HCT116 (cell line): ENCODE results near the gene POLG. TPM values are rescaled to one million over a fixed set of nuclear protein-coding genes. Genes with fewer than 3 reads are reported as not detected.

Experiments
- ATAC-seq: fragments of 200-7000 bp; cut with Tn5 transposase; 2 replicates; pipeline ENCODE4 v1.9.1; 2020; ENCODE audit warnings: mild to moderate bottlenecking, moderate library complexity
- BruUV-seq: library from RNA; stranded (reverse); fragments of 400-500 nt; replicated peaks from 2 replicates; lab custom pipeline; 2021; lab: Mats Ljungman, UMichigan
- CTCF ChIA-PET: fragments of 300-600 bp; sonication (Branson Sonifier 250); formaldehyde crosslinking; loops from one replicate; lab custom pipeline; 2021; ENCODE audit warnings: antibody characterized with exemption; lab: Charles Lee
- POLR2A ChIA-PET: fragments of 300-600, 350-600 bp; sonication (Branson Sonifier 250); formaldehyde crosslinking; loops from one replicate; lab custom pipeline; 2021; ENCODE audit warnings: antibody characterized with exemption; lab: Charles Lee
- RAD21 ChIA-PET, 2 experiments: fragments of 300-600 bp; sonication (Branson Sonifier 250); formaldehyde crosslinking; loops; one replicate each; lab custom pipeline; 2023; ENCODE audit warnings: low total read pairs in 2 of 2; ENCODE audit not compliant: uncharacterized antibody in 2 of 2, unreplicated experiment in 2 of 2, low non-redundant PET in 1 of 2; lab: Charles Lee
- DNase-seq: peaks from one replicate; pipeline ENCODE4 v3.0.0-alpha.2; 2010; ENCODE audit warnings: low read depth, low spot score
- H2AFZ ChIP-seq: fragments of 200-600 bp; shearing (Covaris generic), sonication (generic); 2 replicates; pipeline ENCODE4 v1.6.1; 2017; ENCODE audit warnings: low read depth, mixed run types, mixed read lengths, antibody characterized with exemption, low read length; ENCODE audit not compliant: poor library complexity, severe bottlenecking
- H3K27ac ChIP-seq: 2 replicates; pipeline ENCODE4 v1.5.1; 2012; ENCODE audit warnings: low read depth, low read length
- H3K27me3 ChIP-seq: fragments of 200-600 bp; sonication (generic); 2 replicates; pipeline ENCODE4 v1.6.1; 2016; ENCODE audit warnings: mixed run types, low read length, mixed read lengths; ENCODE audit not compliant: insufficient read depth
- H3K36me3 ChIP-seq, 2 experiments: fragments of 200-500 bp in 1 of 2; fragments of 200-600 bp in 1 of 2; sonication (Bioruptor generic) in 1 of 2; sonication (generic) in 1 of 2; 2 replicates each; pipeline versions ENCODE4 v1.5.1 to v1.6.1; 2014 to 2016; ENCODE audit warnings: low read length in 2 of 2, inconsistent platforms in 1 of 2, mixed read lengths in 1 of 2, mixed run types in 1 of 2; ENCODE audit not compliant: insufficient read depth in 2 of 2, control insufficient read depth in 1 of 2
- H3K4me1 ChIP-seq, 2 experiments: fragments of 200-600 bp in 1 of 2; sonication (generic) in 1 of 2; 2 replicates each; pipeline versions ENCODE4 v1.5.1 to v1.6.1; 2012 to 2017; ENCODE audit warnings: low read length in 2 of 2, inconsistent platforms in 1 of 2, mild to moderate bottlenecking in 1 of 2, mixed read lengths in 1 of 2, mixed run types in 1 of 2, moderate library complexity in 1 of 2; ENCODE audit not compliant: insufficient read depth in 2 of 2, control insufficient read depth in 1 of 2
- H3K4me2 ChIP-seq: fragments of 200-600 bp; sonication (generic); 2 replicates; pipeline ENCODE4 v1.6.1; 2017; ENCODE audit warnings: mixed run types, low read length, mixed read lengths
- H3K4me3 ChIP-seq, 2 experiments: fragments of 200-600 bp in 1 of 2; sonication (generic) in 1 of 2; replicated peaks in 1 of 2; 2 replicates each; pipeline ENCODE4 v1.5.1; 2011 to 2016; ENCODE audit warnings: low read length in 2 of 2, control low read depth in 1 of 2, low read depth in 1 of 2, mild to moderate bottlenecking in 1 of 2, mixed read lengths in 1 of 2, mixed run types in 1 of 2
- H3K79me2 ChIP-seq: fragments of 200-600 bp; sonication (generic); 2 replicates; pipeline ENCODE4 v1.6.1; 2017; ENCODE audit warnings: mild to moderate bottlenecking, mixed run types, low read length, moderate library complexity, mixed read lengths; ENCODE audit not compliant: insufficient read depth
- H3K9ac ChIP-seq: fragments of 200-600 bp; sonication (generic); 2 replicates; pipeline ENCODE4 v1.6.1; 2016; ENCODE audit warnings: low read length, mixed read lengths
- H3K9me2 ChIP-seq: fragments of 200-600 bp; sonication (generic), shearing (Covaris generic); 2 replicates; pipeline ENCODE4 v1.6.1; 2017; ENCODE audit warnings: mixed run types, mild to moderate bottlenecking, moderate library complexity; ENCODE audit not compliant: insufficient read depth
- H3K9me3 ChIP-seq, 2 experiments: fragments of 200-500 bp in 1 of 2; fragments of 200-600 bp in 1 of 2; sonication (Bioruptor generic) in 1 of 2; sonication (generic) in 1 of 2; 2 replicates each; pipeline ENCODE4 v1.6.1; 2014 to 2017; ENCODE audit warnings: low read length in 2 of 2, mixed read lengths in 2 of 2, inconsistent platforms in 1 of 2, low read depth in 1 of 2, mild to moderate bottlenecking in 1 of 2, mixed run types in 1 of 2, moderate library complexity in 1 of 2; ENCODE audit not compliant: control insufficient read depth in 1 of 2, insufficient read depth in 1 of 2
- H4K20me1 ChIP-seq: fragments of 200-600 bp; sonication (generic), shearing (Covaris generic); 2 replicates; pipeline ENCODE4 v1.6.1; 2017; ENCODE audit warnings: mixed run types, mild to moderate bottlenecking, moderate library complexity; ENCODE audit not compliant: insufficient read depth
- ATF3 ChIP-seq: IDR thresholded peaks from 2 replicates; pipeline ENCODE4 v1.6.1; 2012
- CBX3 ChIP-seq: IDR thresholded peaks from 2 replicates; pipeline ENCODE4 v1.6.1; 2012; ENCODE audit warnings: low read depth
- CEBPB ChIP-seq: IDR thresholded peaks from 2 replicates; pipeline ENCODE4 v1.6.1; 2012; ENCODE audit warnings: low read depth
- CTCF ChIP-seq, 3 experiments: fragments of 200-600 bp in 1 of 3; sonication (generic) in 1 of 3; IDR thresholded peaks in 2 of 3; conservative IDR thresholded peaks in 1 of 3; 2 replicates each; pipeline ENCODE4 v1.5.1; 2012 to 2017; ENCODE audit warnings: low read depth in 2 of 3, low read length in 2 of 3, antibody characterized with exemption in 1 of 3, borderline replicate concordance in 1 of 3, control low read depth in 1 of 3, mild to moderate bottlenecking in 1 of 3, mixed read lengths in 1 of 3, mixed run types in 1 of 3, moderate library complexity in 1 of 3; ENCODE audit not compliant: insufficient read depth in 1 of 3
- EGR1 ChIP-seq: IDR thresholded peaks from 2 replicates; pipeline ENCODE4 v1.6.1; 2012; ENCODE audit warnings: low read depth
- ELF1 ChIP-seq: IDR thresholded peaks from 2 replicates; pipeline ENCODE4 v1.6.1; 2012; ENCODE audit warnings: low read depth, borderline replicate concordance
- EZH2 ChIP-seq: fragments of 200-600 bp; sonication (generic); IDR thresholded peaks from 2 replicates; pipeline ENCODE4 v1.6.1; 2017; ENCODE audit warnings: antibody characterized with exemption, mixed run types
- MAX ChIP-seq: IDR thresholded peaks from 2 replicates; pipeline ENCODE4 v1.6.1; 2012
- POLR2A ChIP-seq: IDR thresholded peaks from 2 replicates; pipeline ENCODE4 v1.7.0; 2011; ENCODE audit warnings: borderline replicate concordance; ENCODE audit not compliant: insufficient read depth, insufficient read length; ENCODE audit errors: extremely low read depth
- RAD21 ChIP-seq: IDR thresholded peaks from 2 replicates; pipeline ENCODE4 v1.6.1; 2012; ENCODE audit warnings: low read depth, mild to moderate bottlenecking
- SIN3A ChIP-seq: IDR thresholded peaks from 2 replicates; pipeline ENCODE4 v1.6.1; 2012; ENCODE audit warnings: low read depth
- SP1 ChIP-seq: IDR thresholded peaks from 2 replicates; pipeline ENCODE4 v1.6.1; 2012; ENCODE audit warnings: low read depth
- SRF ChIP-seq: IDR thresholded peaks from 2 replicates; pipeline ENCODE4 v1.6.1; 2012; ENCODE audit warnings: low read depth
- TCF7L2 ChIP-seq: IDR thresholded peaks from 2 replicates; pipeline ENCODE4 v1.7.0; 2011; ENCODE audit warnings: borderline replicate concordance, inconsistent platforms; ENCODE audit not compliant: insufficient read depth, insufficient read length; ENCODE audit errors: extremely low read depth
- ZBTB33 ChIP-seq: IDR thresholded peaks from 2 replicates; pipeline ENCODE4 v1.6.1; 2011; ENCODE audit warnings: mild to moderate bottlenecking, low read length, moderate library complexity; ENCODE audit not compliant: insufficient replicate concordance; ENCODE audit errors: extremely low read depth
- ZNF274 ChIP-seq: fragments of 200-500 bp; sonication (Bioruptor generic); IDR thresholded peaks from 2 replicates; pipeline ENCODE4 v1.6.1; 2014; ENCODE audit warnings: mild to moderate bottlenecking, low read depth, low read length, inconsistent platforms
- intact Hi-C: fragments of 100-400 bp; cut with micrococcal nuclease; formaldehyde crosslinking; loops from 2 replicates; pipeline ENCODE4 v1.10.0; 2022
- total RNA-seq: library from RNA; stranded (reverse); gene quantifications from one replicate; pipeline ENCODE4 v1.2.1, GENCODE V29; 2021; ENCODE audit not compliant: unreplicated experiment

Gene POLG
- total RNA-seq, 1 experiment from 2014 or later = 72.7 TPM

- no peak for DNase-seq
- peaks cover 32 to 66% of the 10 kb centered on the region in 2 experiments for H3K36me3 ChIP-seq
- no peak overlapping the region for H2AFZ ChIP-seq
- H3K27me3 ChIP-seq = no peaks in the 10 kb centered on the region
- ChIA-PET POLR2A (interaction anchor here (1.5 kb wide), 1 partner anchor 27 kb away, joined by 5 read pairs; the partner anchor contains the start of gene POLG), CTCF (interaction anchor here (1.5 kb wide), 1 partner anchor 101 kb away, joined by 5 read pairs; no protein-coding TSS in a partner anchor), RAD21 (no interaction called here)
- no peak overlapping the region for H3K27ac ChIP-seq
- no peaks in the 10 kb centered on the region for H3K9me2 ChIP-seq
- no peaks in the 10 kb centered on the region for H3K4me1 ChIP-seq
- H4K20me1 ChIP-seq = no peaks in the 10 kb centered on the region
- intact Hi-C loops = no loop called here
- H3K9me3 ChIP-seq = no peaks in the 10 kb centered on the region
- BruUV-seq = no TSS peak
- no peak overlapping the region for H3K9ac ChIP-seq
- H3K79me2 ChIP-seq = no peaks in the 10 kb centered on the region
- no peak for TF ChIP-seq RAD21
- no peak for TF ChIP-seq ATF3
- no peak for TF ChIP-seq ZNF274
- no peak for TF ChIP-seq SP1
- no peak for TF ChIP-seq EGR1
- TF ChIP-seq POLR2A = no peak
- no peak for TF ChIP-seq TCF7L2
- TF ChIP-seq ELF1 = no peak
- TF ChIP-seq CBX3 = no peak
- no peak for TF ChIP-seq CTCF (IDR thresholded peaks at IDR 0.05 in 2 of 3, conservative IDR thresholded peaks at IDR 0.05 in 1 of 3; ENCODE audit: borderline replicate concordance in 1 of 3, insufficient read depth in 1 of 3, low read depth in 2 of 3, low read length in 2 of 3)
- TF ChIP-seq MAX = no peak
- no peak for TF ChIP-seq EZH2
- no peak for TF ChIP-seq SRF
- TF ChIP-seq ZBTB33 = no peak
- no peak for TF ChIP-seq CEBPB
- TF ChIP-seq SIN3A = no peak
- no peak overlapping the region for H3K4me3 ChIP-seq
- ATAC-seq = no peak
- no peak overlapping the region for H3K4me2 ChIP-seq
These were observed 26.4 kb downstream of the POLG start for GRCh38 chr15:89308236-89308635.
